Skeletal muscle tissue (tissue), 4 donors: ENCODE measurements around the gene HIVEP1. TPM values are rescaled to one million over a fixed set of nuclear protein-coding genes. Genes with fewer than 3 reads are reported as not detected.

Source experiments
- H3K27ac ChIP-seq: one replicate; pipeline ENCODE4 v1.7.0; 2013; ENCODE audit warnings: mild to moderate bottlenecking, low read depth, low read length, inconsistent platforms
- H3K27me3 ChIP-seq, 3 donors: one replicate each; pipeline ENCODE4 v1.7.0; 2013; ENCODE audit warnings: low read length in 3 of 3; ENCODE audit not compliant: control insufficient read depth in 3 of 3, insufficient read depth in 3 of 3
- H3K36me3 ChIP-seq, 3 donors: one replicate each; pipeline ENCODE4 v1.7.0; 2013; ENCODE audit warnings: low read length in 3 of 3; ENCODE audit not compliant: control insufficient read depth in 3 of 3, insufficient read depth in 3 of 3
- H3K4me1 ChIP-seq, 3 donors: one replicate each; pipeline ENCODE4 v1.7.0; 2013; ENCODE audit warnings: low read length in 3 of 3, mild to moderate bottlenecking in 3 of 3; ENCODE audit not compliant: control insufficient read depth in 3 of 3, insufficient read depth in 3 of 3
- H3K4me3 ChIP-seq, 3 donors: one replicate each; pipeline ENCODE4 v1.7.0; 2013; ENCODE audit warnings: low read length in 3 of 3
- H3K9ac ChIP-seq, 3 donors: one replicate each; pipeline ENCODE4 v1.7.0; 2013; ENCODE audit warnings: low read length in 3 of 3, mild to moderate bottlenecking in 3 of 3, moderate library complexity in 2 of 3, low read depth in 1 of 3
- H3K9me3 ChIP-seq, 3 donors: one replicate each; pipeline ENCODE4 v1.7.0; 2013; ENCODE audit warnings: low read length in 3 of 3; ENCODE audit not compliant: control insufficient read depth in 3 of 3
- total RNA-seq: library from RNA; depleted of rRNA; stranded (reverse); fragments of >200 nt; gene quantifications from one replicate; pipeline ENCODE4 v1.2.3, GENCODE V29; 2014
- donor health status: Osteomylitis.

HIVEP1 gene
- total RNA-seq, 1 donor from 2014 or later: 19.8 TPM

DNA sequence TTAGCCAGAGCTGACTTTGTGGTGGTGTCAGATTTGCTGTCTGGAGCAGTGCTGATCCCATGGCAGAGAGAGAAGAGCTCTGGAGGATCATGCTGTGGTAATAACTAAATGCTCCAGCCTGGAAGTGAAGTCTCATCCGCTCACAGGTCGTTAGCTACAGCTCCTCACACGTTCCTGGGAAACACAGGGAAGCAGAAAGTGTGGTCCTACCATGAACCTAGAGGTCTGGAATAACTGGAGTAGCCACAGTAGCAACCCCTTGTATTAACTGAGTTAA lies 2.7 kb downstream of the HIVEP1 start:
- H3K4me1 ChIP-seq: peaks cover 2 to 13% (median 6%) of the 10 kb centered on the region in 3 donors
- no peak overlapping the region for H3K9ac ChIP-seq
- peaks cover 7 to 18% (median 8%) of the 10 kb centered on the region in 3 donors for H3K36me3 ChIP-seq
- H3K4me3 ChIP-seq: no peak overlapping the region
- no peak overlapping the region for H3K27ac ChIP-seq
- no peaks in the 10 kb centered on the region for H3K9me3 ChIP-seq
- no peaks in the 10 kb centered on the region for H3K27me3 ChIP-seq

DNA sequence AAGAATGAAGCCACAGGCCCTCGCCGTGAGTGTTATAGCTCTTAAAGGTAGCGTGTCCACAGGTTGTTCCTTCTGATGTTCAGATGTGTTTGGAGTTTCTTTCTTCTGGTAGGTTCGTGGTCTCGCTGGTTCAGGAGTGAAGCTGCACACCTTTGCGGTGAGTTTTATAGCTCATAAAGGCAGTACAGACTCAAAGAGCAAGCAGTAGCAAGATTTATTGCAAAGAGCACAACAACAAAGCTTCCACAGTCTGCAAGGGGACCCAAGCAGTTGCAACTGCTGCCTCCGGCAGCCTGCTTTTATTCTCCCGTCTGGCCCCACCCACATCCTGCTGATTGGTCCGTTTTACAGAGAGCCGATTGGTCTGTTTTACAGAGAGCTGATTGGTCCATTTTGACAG lies 5.2 kb downstream of the HIVEP1 start:
- Histone ChIP-seq H3K27me3 (no peaks in the 10 kb centered on the region), H3K27ac (no peak overlapping the region), H3K9ac (no peak overlapping the region), H3K4me1 (peaks cover 0 to 4% (median 0%) of the 10 kb centered on the region in 3 donors), H3K9me3 (no peaks in the 10 kb centered on the region), H3K4me3 (no peak overlapping the region), H3K36me3 (peaks cover 7 to 22% (median 8%) of the 10 kb centered on the region in 3 donors)

DNA sequence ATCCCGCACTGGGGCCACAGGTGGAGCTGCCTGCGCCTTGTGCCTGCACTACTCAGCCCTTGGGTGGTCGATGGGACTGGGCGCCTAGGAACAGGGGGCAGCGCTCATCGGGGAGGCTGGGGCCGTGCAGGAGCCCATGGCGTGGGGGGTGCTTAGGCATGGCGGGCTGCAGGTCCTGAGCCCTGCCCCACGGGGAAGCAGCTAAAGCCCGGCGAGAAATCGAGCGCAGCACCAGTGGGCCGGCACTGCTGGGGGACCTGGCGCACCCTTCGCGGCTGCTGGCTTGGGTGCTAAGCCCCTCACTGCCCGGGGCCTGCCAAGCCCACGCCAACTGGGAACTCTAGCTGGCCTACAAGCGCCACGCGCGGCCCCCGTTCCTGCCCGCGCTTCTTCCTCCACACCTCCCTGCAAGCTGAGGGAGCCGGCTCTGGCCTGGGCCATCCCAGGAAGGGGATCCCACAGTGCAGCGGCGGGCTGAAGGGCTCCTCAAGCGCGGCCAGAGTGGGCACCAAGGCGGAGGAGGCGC lies 5.8 kb downstream of the HIVEP1 start:
- Histone ChIP-seq H3K9ac (no peak overlapping the region), H3K4me3 (no peak overlapping the region), H3K9me3 (no peaks in the 10 kb centered on the region), H3K27ac (no peak overlapping the region), H3K4me1 (peaks cover 0 to 4% (median 0%) of the 10 kb centered on the region in 3 donors), H3K36me3 (peaks cover 7 to 25% (median 8%) of the 10 kb centered on the region in 3 donors), H3K27me3 (no peaks in the 10 kb centered on the region)

DNA sequence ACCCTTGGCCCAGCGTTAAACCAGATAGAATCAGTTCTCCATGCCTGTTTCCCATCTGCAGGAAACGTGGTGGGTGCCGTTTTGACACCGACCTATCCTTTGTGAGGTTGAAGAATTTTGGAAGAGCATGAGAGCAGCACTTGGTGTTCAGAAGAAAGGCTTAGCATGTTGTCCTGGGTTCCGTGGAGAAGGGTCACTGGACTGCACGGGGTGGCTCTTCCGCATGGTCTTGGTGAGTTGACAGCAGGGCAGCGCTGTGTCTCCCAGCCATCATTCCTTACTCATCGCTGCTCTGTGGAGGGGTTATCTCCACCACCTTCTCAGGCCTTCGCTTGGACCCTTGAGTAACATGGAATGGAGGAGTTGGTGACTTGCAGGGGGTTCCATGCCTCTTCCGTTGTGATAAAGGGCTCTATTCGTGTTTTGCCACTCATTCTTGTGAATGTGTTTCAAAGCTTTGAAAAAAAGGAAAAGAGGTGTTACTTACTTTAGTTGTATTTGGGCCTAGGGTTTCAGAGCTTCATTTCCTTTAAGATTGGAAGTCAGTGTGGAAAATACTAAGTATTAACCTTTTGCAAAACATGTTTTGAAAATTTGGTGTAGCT lies 8.2 kb downstream of the HIVEP1 start:
- Histone ChIP-seq H3K27me3 (no peaks in the 10 kb centered on the region), H3K27ac (no peak overlapping the region), H3K4me3 (no peak overlapping the region), H3K36me3 (peaks cover 7 to 25% (median 8%) of the 10 kb centered on the region in 3 donors), H3K9me3 (no peaks in the 10 kb centered on the region), H3K4me1 (no peaks in the 10 kb centered on the region), H3K9ac (no peak overlapping the region)

DNA sequence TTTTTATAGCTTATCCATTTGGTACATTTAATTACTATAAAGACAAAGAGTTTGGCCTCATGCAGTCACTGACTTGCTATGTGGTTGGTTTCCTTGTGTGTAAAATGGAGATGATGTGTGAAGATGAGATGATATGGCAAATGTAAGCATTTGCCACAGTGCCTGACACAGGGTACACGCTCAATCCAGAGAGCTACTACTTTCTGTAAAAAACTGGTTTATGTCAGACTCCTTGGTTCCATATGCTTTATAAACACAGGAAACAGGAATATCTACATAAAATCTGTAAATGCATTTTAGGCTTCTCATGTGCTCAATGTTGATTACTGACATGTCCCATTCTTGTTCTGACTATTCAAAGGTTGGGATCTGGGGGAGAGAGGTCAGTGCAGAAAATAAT lies 10.4 kb downstream of the HIVEP1 start:
- Histone ChIP-seq H3K36me3 (peaks cover under 1 to 13% (median 3%) of the 10 kb centered on the region in 3 donors), H3K9me3 (no peaks in the 10 kb centered on the region), H3K27ac (no peak overlapping the region), H3K9ac (no peak overlapping the region), H3K4me3 (no peak overlapping the region), H3K4me1 (no peaks in the 10 kb centered on the region), H3K27me3 (no peaks in the 10 kb centered on the region)

DNA sequence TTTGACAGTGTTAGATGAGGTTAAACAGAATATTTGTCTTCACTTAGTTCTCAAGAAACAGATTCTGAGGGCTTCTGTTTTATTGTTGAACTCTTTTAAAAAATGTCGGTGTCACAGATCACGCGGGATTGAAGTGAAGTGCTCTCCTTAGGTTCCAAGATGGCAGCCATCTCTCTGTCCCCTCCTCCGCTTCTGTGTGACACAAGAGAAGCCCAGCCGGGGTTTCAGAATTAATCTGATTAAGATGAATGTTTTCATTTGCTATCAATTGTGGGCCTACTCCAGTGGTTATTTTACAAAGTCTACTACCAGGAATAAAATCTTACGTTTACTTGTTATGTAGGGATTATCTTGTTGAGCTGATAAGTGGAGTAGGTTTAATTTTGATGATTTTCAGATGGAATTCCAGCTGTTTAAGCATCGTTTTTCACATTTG lies 10.9 kb downstream of the HIVEP1 start:
- Histone ChIP-seq H3K27me3 (no peaks in the 10 kb centered on the region), H3K36me3 (peaks cover 0 to 12% (median 3%) of the 10 kb centered on the region in 3 donors), H3K9ac (no peak overlapping the region), H3K4me1 (no peaks in the 10 kb centered on the region), H3K4me3 (no peak overlapping the region), H3K27ac (no peak overlapping the region), H3K9me3 (no peaks in the 10 kb centered on the region)

DNA sequence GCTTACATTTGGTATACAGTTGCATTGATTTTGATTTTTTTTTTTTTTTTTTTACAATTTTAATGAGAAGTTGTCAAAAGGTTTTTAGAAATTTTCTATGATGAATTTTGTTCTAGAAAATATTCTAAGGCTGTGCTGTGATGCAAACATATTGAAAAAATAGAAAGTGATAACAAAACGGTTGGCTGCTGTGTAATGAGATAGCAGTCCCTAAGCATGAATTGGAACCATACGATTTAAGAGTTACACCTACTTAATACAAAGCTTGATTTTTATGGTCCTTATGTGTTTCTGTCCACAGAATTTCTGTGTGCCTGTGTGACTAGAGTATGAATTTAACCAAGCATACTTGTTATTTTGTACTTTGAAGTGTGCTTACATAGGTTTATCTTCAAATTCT lies 12.1 kb downstream of the HIVEP1 start:
- Histone ChIP-seq H3K9ac (no peak overlapping the region), H3K27ac (no peak overlapping the region), H3K36me3 (peaks cover 0 to 7% (median 0%) of the 10 kb centered on the region in 3 donors), H3K27me3 (no peaks in the 10 kb centered on the region), H3K4me3 (no peak overlapping the region), H3K9me3 (no peaks in the 10 kb centered on the region), H3K4me1 (no peaks in the 10 kb centered on the region)

DNA sequence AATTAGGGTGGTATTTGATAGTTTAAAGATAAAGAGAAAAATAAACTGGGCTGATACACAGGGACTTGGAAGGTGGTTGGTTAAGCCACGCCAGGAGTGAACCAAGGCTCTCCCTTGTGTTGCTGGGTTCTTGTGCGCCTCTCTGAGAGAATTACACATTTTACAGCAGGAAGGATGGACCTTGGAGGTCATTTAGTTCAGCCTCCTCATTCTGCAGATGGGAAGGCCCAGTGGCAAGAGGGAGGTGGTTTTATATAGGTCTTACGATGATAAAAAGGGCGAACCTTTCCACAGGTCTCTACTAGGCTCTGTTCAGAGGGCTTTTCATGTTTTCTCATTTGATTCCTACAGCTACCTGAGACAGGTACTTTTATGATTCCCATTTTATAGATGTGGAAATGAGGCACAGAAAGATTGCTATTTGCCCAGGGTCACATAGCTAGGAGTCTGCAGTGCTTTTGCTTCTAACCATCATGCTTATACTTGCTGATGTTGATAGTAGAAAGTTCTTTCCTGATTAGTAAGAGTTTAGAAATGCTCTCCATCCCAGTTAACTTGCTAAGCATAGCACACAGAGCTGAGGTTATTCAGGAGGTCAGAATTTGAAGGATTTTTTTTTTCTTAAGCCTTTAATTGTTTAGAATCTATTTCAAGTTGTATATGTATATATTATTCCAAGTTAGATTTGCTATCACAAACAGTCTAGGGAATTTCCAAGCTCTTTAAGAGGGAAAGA lies 12.8 kb downstream of the HIVEP1 start:
- peaks cover 0 to 7% (median 0%) of the 10 kb centered on the region in 3 donors for H3K36me3 ChIP-seq
- H3K4me1 ChIP-seq: no peaks in the 10 kb centered on the region
- H3K4me3 ChIP-seq: no peak overlapping the region
- H3K27me3 ChIP-seq: no peaks in the 10 kb centered on the region
- no peak overlapping the region for H3K9ac ChIP-seq
- no peaks in the 10 kb centered on the region for H3K9me3 ChIP-seq
- H3K27ac ChIP-seq: no peak overlapping the region

DNA sequence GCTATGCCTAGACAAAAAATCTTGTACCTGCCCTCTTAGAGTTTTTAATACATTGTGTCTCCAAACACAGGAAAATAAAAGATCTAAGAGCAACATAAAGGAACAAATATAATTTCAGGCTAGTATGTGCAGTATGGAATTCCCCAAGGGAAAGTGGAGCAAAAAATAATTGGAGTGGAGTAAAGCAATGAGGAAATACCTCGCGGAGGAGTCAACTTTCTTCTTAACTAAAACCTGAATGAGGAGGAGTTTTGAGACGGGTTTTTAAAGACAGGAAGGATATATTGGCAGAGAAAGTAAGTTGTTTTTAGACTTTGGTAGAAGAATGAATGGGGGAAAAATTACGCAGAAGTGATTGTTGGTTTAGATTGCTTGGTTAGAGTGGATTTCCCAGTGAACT lies 14.0 kb downstream of the HIVEP1 start:
- Histone ChIP-seq H3K9me3 (no peaks in the 10 kb centered on the region), H3K36me3 (peaks cover 0 to 3% (median 0%) of the 10 kb centered on the region in 3 donors), H3K27ac (no peak overlapping the region), H3K9ac (no peak overlapping the region), H3K4me1 (no peaks in the 10 kb centered on the region), H3K4me3 (no peak overlapping the region), H3K27me3 (no peaks in the 10 kb centered on the region)

DNA sequence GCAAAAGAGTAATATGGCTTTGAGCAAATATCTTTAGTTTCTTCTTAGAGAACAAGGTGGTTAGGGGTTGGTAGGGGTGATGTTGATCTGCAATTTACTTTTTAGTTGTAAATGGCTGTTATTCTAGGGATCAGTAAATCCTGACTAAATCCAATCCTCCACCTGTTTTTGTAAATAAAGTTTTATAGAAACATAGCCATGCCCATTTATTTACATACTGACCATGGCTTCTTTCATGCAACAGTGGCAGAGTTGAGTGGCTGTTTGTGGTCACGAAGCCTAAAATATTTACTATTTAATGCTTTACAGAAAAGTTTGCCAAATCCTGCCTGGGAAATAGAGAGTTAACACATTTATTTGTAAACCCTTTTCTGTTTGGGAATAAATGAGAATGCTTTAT lies 14.7 kb downstream of the HIVEP1 start:
- no peaks in the 10 kb centered on the region for H3K4me1 ChIP-seq
- no peak overlapping the region for H3K4me3 ChIP-seq
- H3K36me3 ChIP-seq: peaks cover 0 to 3% (median 0%) of the 10 kb centered on the region in 3 donors
- no peak overlapping the region for H3K9ac ChIP-seq
- no peaks in the 10 kb centered on the region for H3K27me3 ChIP-seq
- H3K27ac ChIP-seq: no peak overlapping the region
- H3K9me3 ChIP-seq: no peaks in the 10 kb centered on the region
